Endometrium (tissue), 2 donors: ENCODE results near the gene RBM17.
"Not testable (repeated sequence)": the region's sequence is repeated elsewhere in the genome, so short reads cannot be mapped to it uniquely, and the experiment has no call there.

ENCODE experiments used
- FAIRE-seq: peaks from 2 replicates; lab custom pipeline; 2012; peaks lifted over from hg19 to GRCh38; lab: Jason Lieb, UNC
- donor health status: control.
- donor health status: control.

Gene RBM17

DNA sequence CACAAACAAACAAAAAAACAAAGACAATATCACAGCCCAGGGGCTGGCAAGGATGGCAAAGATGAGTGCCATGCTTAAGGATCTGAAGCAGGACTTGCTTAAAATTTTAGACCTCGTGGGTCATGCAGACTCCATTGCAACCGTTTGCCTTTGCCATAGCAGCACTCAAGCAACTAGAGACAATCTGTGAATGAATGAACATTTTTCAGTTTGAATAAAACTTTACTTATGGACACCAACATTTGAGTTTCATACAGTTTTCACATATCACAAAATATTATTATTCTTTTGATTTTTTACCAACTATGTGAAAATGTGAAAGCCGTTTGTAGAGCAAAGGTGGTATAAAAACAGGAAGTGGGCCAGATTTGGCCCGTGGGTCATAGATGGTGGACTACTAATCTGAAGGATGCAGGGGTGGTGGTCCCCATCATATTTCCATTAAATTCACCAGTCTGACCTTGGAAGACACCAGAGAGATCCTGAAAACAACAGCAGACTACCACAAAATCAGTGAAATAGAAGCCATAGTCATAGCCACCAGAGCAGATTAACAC lies 8.3 kb upstream of the RBM17 start:
- FAIRE-seq: no peak

DNA sequence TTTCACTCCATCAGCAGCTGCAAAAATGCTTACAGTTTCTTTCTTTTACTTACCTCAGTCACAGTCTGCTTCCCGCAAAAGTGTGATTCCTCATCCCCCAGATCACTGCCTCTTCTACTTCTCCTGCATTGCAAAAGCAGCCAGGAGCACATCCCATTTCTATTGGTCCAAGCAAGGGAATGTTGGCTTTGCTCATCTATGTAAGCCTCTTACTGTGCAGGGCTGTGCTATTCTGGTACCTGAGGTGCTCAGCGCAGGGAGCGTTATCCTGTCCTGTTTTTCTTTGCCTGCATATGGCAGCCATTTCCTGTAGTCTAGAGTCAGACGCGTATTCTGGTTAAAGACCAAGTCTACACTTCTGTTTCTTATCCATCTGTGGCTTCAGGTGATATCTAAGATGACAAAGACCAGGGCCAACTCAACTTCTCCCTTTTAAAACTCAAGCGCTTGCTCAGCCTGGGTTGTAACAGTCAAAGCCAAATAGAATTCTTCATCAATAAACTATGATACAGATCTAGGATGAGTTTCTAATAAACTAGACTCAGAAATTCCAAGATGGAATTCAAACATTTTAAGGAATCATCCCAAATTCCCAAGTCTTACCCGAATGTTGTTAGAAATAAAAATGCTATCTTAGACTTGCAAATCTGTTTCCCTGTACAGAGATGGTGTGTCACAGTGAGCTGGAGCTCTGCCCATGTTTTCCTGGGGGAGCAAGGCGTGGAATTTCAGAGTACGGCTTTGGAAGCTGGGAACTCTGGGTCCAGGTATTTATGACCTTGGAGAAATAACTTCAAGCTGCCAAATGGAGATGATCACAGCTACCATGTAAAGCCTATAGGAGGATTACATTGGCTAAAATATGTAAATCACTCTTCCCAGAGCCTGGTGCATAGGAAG lies 6.1 kb upstream of the RBM17 start:
- no peak for FAIRE-seq

DNA sequence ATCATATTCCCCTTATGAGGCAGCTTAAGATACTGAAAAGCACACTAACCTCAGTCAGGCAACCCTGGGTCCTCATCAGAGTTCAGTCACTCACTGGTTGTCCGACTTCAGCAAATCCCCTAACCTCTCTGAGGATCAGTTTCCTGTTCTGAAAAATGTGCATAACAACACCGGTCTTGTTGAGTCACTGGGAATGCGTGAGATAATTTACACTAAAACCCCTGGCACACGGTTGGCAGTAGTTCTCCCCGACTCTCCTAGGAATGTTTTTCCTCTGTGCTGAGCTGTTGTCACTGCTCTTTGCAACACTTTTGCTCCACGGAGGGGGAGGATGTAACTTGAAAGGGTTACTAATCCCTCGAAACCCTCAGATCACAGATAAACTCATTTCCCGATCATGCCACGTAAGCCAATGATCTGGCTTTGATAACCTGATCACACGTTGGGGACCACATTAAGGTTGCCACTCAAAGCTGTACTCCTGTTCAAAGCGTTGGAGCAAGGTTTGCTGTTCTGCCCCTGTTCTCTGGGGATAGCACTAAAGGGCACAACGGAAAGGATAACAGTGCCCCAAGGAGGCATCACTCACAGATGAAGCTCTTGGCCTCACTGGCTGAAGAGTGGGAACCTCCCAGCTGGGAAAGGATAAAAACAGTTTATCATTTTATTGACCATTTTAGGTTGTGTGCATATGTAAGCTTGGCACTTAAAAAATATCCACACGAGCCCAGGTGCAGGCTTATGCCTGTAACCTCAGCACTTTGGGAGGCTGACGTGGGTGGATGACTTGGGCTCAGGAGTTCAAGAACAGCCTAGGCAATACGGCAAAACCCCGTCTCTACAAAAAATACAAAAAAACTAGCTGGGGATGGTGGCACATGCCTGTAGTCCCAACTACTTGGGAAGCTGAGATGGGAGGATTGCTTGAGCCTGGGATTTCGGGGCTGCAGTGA lies 5.0 kb upstream of the RBM17 start:
- no peak for FAIRE-seq

DNA sequence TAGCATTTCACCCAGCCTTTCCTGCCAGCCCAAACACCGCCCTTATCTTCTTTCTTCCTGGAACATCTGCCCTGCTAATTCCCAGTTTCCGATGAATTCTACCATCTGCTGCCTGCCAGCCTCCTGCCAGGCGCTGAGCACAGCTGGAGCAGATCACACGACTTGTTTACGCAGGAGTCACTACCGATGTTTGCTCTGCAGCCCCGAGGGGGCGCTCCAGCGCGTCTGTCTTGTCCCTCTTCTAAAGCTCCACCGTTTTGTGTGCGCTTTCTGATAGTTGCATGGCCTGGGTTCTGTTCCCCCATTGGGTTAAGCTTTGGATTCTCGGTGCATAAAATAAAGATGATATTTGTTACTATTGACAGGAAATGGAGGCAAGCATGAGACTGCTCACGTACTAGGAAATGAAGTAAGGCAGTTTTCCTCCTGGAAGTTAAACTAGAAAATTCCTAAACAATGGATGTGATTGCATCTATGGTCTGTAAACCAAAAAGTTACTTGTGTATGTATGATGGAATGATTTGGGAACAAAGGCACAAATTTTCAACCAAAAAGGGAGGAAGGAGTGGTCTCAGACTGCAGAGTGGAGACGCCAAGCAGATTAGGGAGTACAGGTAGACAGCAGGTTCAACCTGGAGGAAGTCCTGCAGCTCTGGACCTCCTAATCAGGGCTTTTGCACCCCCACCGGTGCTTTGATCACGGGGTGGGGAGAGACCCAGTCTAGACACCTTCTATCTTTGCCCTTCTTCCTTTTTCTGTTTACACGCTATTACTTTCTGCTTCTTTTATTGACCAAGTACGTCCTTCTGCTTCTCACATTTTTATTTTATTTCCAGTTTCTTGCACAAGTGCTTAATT lies 2.2 kb upstream of the RBM17 start:
- FAIRE-seq: no peak

DNA sequence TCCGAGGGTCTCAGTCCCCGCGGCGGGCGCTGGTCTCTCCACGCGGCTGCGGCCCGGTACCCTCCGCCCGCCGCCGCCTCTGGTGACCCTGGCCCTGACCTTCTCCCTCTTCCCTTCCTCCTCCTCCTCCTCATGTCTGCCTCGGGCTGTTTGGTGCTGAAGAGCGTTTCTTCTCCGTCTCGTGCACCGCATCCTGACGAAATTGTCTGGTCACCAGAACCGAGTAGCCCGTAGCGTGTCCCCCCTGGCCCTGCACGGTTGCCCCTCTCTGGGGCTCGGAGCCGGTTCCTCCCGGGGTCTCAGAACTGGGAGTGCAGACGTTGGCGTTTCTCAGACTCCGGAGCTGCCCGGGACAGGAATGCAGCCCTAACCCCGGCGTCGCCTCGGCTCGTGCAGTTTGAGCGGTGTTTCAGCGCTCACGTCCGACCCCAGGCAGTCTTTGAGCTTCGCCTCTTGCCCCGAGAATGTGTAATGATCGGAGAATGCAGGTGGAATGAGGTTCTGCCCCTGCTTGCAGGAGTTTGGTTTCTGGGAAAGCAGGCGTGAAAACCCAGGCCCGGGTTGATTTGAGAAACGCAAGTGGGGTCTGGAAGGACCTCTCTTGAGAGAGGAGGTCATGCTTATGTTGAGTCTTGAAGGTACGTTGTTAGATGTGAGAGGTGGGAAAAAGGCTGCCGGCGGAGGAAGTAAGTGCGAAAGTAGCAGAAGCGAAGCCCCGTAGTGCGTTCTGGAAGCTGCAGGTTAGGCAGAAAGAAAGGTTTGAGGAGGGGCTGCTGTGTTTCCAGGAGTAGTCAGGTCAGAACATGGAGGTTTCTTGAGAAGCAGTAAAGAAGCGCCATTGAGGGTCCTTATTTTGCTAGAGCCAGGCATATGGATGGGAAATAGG lies 743 bp downstream of the RBM17 start:
- FAIRE-seq: no peak

DNA sequence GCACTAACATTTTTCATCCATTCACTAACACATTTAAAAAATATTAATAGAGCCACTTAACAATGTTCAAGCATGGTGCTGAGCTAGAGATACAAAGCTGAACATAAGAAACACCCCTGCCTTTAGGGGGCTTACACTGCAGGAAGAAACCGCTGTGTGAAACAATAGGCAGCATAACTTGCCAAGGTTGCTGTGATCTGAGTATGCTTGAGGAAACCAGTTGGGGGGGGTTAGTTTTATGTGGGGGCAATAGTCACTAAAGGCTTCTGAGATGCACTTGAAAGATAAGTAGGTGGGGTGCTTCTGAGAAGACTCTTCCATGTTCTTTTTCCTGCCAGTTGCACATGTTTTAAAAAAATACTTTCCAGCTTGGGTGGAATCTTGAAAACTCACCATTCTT lies 2.8 kb downstream of the RBM17 start:
- no peak for FAIRE-seq

DNA sequence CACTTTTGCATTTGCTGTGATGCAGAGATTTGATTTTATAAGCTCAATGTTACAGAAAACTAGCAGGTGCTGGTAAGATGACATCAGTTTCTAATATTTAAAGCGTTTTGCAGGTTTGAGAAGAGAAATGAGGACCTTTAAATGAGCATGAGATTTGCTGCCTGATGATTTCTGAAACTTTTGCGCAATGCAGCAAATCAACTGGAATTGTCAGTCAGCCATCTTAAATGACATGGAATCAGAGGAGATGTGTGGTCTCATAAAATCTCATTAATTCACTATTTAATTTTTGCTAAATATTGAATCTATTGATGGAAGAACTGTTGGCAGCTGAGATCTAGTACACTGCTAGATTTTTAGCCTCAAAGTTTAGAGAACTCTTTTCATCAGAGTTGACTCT lies 3.9 kb downstream of the RBM17 start:
- FAIRE-seq: no peak

DNA sequence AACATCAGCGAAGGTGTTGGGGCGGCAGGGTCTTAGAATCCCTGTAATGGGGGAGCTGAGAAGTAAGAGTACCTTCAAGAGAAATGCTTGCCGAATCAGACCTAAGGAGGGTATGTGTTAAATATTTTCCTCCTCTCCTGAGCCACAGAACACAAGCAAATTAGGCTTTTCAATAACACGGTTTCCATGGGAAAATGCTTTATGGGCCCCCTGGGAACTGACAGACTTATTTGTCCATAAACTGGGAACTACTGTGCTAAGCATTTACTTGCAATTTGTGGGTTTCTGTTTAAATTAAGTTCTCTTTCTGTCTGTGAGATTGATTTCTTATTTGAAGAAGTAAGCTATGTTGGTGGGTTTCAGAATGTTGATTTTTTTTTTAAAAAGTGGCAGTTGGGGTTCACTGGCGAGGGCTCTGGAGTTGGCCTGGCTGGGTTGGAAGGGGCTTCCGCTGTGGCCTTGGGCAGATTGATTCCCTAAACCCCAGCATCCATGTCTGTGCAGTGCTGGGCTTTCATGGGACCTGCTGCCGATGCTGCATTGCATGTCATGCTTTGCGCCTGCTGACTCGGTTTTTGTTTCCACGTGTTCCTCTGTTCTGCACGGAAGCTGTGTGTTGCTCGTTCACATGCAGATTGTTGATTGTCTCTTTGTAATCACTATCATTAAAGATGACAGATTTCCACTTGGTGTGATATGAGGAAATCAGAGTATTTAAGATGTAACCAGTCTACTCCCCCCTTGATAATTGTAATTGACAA lies 7.2 kb downstream of the RBM17 start:
- no peak for FAIRE-seq

DNA sequence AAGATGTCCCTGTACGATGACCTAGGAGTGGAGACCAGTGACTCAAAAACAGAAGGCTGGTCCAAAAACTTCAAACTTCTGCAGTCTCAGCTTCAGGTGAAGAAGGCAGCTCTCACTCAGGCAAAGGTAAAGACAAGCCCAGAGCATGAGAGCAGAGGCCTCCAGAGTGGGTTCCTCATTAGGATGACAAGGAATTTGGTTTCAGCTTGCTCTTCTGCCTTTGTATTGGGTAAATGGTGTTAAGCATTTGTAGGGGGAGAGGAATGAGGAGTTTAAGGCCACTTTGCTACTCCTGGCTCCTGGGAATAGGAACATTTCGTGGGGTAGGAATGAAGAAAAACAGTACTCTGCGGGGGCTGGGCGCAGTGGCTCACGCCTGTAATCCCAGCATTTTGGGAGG lies 8.2 kb downstream of the RBM17 start:
- FAIRE-seq: no peak

DNA sequence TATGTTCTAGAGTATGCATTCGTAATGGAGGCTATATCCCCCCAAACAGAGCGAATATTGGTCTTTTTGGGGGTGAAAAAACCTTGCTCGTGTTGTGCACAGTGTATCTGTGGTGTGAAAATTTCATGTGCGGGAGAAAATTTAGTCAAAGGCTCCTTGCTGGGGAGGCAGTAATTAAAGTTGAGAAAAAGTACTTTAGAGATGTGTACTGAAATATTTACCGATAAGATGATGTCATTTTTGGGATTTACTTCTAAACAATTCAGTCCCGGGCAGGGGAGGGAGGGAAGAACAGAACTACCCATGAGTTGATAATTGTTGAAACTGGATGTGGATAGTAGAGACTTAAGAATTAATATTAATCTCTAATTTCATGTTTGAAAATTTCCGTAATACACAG lies 9.3 kb downstream of the RBM17 start:
- FAIRE-seq: no peak

DNA sequence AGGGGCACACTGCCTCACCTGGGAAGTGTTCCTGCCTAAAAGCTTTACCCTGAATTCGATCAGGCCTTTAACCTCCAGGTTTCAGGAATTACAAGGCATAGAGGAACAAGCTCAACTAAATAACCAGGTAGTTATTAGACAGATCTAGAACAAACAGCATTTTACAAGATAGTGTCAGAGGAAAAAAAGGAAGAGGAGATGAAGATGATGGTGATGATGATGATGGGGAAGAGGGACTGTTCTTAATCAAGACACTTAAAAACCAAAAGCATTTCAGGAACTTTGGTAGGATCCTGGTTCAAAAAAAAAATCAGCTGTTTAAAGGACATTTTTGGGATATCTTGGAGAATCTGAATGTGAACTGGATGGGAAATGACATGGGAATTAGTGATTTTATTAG lies 11.5 kb downstream of the RBM17 start:
- no peak for FAIRE-seq

DNA sequence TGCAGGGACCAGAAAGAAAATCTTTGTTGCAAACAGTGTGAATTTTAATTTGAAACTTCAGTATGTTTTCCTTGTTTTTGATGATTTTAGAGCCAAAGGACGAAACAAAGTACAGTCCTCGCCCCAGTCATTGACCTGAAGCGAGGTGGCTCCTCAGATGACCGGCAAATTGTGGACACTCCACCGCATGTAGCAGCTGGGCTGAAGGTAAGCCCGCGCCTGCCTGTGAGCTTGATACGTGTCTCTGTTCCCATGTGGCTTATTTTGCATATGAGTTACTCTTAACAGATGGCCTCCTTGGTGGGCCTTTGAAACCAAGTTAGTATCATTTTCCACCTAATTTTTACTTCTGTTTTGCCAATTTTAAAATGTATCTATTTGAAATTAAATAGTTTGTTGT lies 12.3 kb downstream of the RBM17 start:
- FAIRE-seq: no peak

DNA sequence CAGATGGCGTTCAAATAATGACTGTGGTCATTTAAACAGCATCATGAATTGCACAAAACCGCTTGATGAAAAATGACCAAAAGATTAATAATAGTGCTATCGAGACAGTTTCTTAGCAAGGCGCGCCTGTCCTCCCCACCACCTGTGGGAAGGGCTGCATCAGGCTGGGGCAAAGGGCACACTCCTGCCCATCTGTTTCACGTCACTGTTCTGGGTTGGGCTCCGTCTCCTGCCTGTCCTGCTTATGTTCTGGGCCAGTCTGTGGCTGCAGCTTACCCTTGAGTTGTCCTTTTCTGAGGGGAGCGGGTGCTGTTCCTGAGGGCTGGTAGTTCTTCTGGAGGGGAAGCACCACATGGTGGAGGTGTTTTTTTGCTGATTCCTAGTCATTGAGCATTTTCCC lies 13.3 kb downstream of the RBM17 start:
- FAIRE-seq: no peak

DNA sequence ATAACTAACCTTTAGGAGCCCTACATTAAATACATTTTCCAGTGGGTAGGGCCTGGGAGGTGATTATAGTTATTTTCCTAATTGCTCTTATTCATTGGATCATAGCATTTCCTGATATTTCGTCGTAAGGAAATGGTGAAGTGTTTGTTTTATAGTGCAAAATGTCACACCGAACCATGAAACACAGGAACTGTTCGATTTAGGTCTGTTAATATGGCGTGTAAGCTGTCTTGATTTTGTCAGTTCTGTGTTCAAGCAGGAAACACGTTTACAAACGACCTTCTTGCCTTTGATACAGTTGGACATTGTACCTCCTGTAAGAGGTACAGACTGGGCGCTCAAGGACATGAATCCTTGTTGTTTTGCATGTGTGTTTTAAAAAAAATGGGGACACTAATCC lies 14.8 kb downstream of the RBM17 start:
- FAIRE-seq: no peak

DNA sequence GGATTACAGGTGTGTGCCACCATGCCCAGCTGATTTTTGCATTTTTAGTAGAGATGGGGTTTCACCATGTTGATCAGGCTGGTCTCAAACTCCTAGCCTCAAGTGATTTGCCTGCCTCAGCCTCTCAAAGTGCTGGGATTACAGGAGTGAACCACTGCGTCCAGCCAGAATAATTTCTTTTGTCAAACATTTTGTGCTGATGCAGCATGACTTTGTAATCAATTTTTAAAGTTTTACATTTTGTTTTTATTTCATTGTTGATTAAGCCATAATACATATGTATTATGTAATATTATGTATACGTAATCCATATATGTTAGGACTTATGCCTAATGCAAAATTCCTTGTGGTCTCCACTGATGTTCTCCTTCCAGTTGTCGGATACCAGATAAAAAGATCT lies 18.8 kb downstream of the RBM17 start:
- FAIRE-seq: not testable (repeated sequence)

DNA sequence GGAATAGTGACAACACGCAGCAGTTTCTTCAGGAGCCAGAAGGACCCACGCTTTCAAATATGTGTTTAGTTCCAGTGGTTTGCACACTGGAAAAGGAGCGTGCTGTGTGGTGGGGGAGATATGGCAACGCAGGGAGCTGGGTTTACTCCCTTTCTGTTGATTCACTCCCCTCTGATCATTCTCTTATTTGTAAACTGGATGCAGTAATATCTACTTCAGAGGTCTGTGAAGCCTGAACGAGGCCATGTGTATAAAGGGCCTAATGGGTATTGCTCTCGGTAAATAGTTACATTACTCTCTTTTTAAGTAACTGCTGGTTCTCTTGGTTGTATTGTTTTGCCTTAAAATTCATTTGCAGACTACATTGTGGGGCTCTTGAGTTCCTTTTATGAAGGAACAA lies 19.2 kb downstream of the RBM17 start:
- no peak for FAIRE-seq

DNA sequence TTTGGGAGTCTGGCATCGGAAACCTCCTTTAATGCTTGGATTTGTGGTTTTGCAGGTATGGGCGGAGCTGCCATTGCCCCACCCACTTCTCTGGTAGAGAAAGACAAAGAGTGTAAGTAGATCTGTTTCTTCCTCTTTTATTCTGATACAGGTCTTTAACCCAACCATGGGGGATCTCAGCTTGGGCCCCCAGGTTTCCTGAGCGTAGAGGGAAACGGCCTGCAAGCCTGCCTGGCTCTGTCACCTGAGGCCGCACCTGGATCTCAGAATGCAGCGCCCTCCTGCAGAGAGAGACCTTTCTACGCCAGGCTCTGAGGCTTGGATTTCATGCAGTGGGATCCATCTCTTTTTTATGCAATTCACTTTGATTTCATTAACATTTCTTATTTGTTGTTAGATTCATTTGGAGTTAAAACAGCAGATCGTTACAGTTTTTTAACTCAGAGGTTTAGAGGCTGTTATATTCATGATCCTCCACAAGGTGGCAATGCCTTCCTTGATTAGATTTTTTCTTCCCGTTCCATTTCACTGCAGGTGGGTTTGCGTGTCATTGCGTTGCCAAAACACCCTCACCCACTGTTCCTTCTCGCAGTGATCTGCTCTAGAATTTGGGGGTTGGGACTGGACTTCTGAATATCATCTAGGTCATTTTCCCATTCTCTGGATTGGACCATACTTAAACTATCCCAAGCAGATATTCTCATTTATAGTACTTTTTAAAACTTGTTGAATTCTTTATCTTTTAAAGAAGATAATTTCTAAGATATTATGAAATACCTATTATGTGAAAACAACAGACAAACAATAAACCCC lies 20.0 kb downstream of the RBM17 start:
- FAIRE-seq: peak; percentile 48

DNA sequence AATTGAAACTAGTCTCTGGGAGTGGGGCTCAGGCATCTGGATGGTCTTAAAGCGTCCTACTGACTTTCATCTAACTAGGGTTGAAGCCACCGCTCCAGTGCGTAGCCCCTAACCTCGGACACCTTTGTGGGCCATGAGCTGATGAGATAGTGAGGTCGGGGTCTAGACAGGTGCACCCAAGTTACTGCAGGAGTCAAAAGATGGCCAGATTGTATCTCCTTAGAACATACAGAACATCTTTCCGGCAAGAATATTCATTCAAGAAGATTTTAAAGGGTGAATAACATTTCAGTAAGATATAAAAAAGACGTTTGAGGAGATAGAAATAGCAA lies 20.6 kb downstream of the RBM17 start:
- no peak for FAIRE-seq

DNA sequence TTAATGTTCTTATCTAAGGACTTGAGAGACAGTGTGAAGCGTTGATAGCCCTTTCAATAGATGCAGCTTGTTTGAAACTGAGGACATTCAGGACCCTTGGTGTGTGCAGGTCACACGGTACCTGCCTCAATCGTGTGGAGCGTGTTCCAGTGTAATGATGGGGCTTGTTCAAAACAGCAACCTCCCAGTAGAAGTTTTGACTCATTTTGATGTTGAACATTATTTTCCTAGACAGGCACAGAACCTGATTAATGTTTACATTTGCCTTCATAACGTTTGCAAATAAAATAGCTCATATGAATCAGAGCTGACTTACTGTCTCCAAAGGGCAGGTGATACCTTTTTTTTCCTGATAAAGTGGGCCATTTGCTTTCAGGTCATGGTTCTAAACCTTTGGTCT lies 21.3 kb downstream of the RBM17 start:
- FAIRE-seq: no peak
